Muscle of leg (tissue), 11 donors: ENCODE results near the gene KREMEN1. TPM values are rescaled to one million over a fixed set of nuclear protein-coding genes. Genes with fewer than 3 reads are reported as not detected.

Experiments
- DNase-seq: peaks from one replicate; pipeline ENCODE4 v3.0.0; 2013
- H3K27ac ChIP-seq: one replicate; pipeline ENCODE4 v1.5.1; 2013; ENCODE audit warnings: mild to moderate bottlenecking, low read length, control low read depth
- H3K27me3 ChIP-seq: one replicate; pipeline ENCODE4 v1.6.1; 2013; ENCODE audit warnings: low read length; ENCODE audit not compliant: control insufficient read depth, insufficient read depth
- H3K36me3 ChIP-seq: one replicate; pipeline ENCODE4 v1.6.1; 2013; ENCODE audit warnings: low read length; ENCODE audit not compliant: control insufficient read depth, insufficient read depth
- H3K4me1 ChIP-seq: one replicate; pipeline ENCODE4 v1.6.1; 2013; ENCODE audit warnings: low read length; ENCODE audit not compliant: control insufficient read depth, insufficient read depth
- H3K4me3 ChIP-seq: one replicate; pipeline ENCODE4 v1.5.1; 2013; ENCODE audit warnings: low read length, control low read depth
- H3K9me3 ChIP-seq: replicated peaks from 2 replicates; pipeline ENCODE4 v1.6.1; 2013; ENCODE audit warnings: low read depth, low read length; ENCODE audit not compliant: control insufficient read depth
- WGBS: methylation state at CpG from one replicate; pipeline ENCODE4 v1.1.5; 2013; ENCODE audit warnings: missing lambda C conversion rate; ENCODE audit not compliant: insufficient coverage; 5-methylcytosine and 5-hydroxymethylcytosine counted together
- polyA plus RNA-seq, 8 donors: library from polyadenylated mRNA; unstranded; fragments of 120-200 nt; gene quantifications; one replicate each; pipeline versions ENCODE4 v1.2.1 to v1.2.3, GENCODE V29; 2013; ENCODE audit warnings: inconsistent platforms in 1 of 8, low replicate concordance in 1 of 8; ENCODE audit not compliant: insufficient read length in 8 of 8, insufficient read depth in 1 of 8
- total RNA-seq: library from RNA; stranded (reverse); fragments of 120-200 nt; gene quantifications from one replicate; pipeline ENCODE4 v1.2.4, GENCODE V29; 2013

KREMEN1 gene
- total and polyA plus RNA-seq, 9 donors, result 44.9 to 96.6 (median 86.6) TPM

DNA sequence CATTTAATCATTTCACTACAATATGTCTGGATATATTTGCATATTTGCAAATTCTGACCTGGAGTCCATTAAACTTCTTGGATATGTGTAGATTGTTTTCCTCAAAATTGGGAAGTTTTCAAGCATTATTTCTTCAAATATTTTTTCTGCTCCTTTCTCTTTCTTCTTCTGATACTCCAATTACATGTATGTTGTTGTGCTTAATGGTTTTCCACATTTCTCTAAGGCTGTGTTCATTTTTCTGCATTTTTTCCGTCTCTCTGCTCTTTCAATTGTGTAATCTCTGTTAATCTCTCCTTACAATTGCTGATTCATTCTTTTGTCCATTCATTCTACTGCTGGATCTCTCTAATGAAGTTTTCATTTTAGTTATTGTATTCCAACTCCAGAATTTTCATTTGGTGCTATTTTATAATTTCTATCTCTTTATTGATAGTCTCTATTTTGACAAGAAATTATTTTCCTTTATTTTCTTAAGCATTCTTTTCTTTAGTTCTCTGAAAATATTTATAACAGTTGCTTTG is 102.5 kb downstream of the KREMEN1 start:
- Histone ChIP-seq H3K27ac (no peak overlapping the region), H3K4me1 (no peaks in the 10 kb centered on the region), H3K4me3 (no peak overlapping the region), H3K27me3 (no peaks in the 10 kb centered on the region), H3K36me3 (no peaks in the 10 kb centered on the region), H3K9me3 (peaks cover 9% of the 10 kb centered on the region)
- WGBS, result no CpG with 5 or more reads among the region's 1 CpG
- no peak for DNase-seq

DNA sequence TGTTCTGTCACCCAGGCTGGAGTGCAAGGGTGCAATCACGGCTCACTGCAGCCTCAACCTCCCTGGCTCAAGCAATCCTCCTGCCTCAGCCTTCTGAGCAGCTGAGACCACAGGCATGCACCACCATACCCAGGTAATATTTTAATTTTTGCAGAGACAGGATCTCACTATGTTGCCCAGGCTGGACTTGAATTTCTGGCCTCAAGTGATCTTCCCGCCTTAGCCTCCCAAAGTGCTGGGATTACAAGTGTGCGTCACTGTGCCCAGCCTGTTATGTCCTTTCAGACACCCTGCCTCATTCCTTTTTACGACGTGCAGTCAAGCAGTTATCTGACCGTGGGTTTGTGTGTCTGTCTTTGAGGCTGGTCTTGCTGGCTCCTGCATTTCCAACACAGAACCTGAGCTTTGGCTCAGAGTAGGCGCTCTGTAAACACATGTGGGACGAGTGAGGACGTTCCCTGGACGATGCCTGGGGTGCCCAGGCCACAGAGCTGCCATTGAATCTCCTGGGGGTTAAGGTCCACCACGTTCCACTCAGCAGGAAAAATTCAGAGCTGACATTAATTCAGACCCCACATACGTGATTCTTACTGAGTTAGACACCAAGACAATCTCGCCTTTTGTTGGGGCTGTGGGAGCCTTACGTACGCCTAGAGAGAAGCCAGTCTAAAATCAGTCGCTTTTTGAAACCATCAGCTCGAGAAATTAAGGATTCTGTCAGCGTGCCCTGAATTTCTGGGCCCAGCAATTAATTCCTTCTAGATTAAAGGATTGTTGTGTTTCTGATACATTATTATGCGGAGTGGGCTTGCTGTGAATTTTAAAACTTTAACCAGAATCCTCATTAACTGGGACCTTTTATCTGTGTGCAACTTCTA is 111.4 kb downstream of the KREMEN1 start:
- Histone ChIP-seq H3K27me3 (no peaks in the 10 kb centered on the region), H3K4me1 (peaks cover 20% of the 10 kb centered on the region), H3K27ac (peak overlapping the region; percentile 53), H3K4me3 (no peak overlapping the region), H3K36me3 (no peaks in the 10 kb centered on the region), H3K9me3 (no peaks in the 10 kb centered on the region)
- WGBS, result 57% methylated on average over 10 of the region's 19 CpGs
- DNase-seq, result no peak

DNA sequence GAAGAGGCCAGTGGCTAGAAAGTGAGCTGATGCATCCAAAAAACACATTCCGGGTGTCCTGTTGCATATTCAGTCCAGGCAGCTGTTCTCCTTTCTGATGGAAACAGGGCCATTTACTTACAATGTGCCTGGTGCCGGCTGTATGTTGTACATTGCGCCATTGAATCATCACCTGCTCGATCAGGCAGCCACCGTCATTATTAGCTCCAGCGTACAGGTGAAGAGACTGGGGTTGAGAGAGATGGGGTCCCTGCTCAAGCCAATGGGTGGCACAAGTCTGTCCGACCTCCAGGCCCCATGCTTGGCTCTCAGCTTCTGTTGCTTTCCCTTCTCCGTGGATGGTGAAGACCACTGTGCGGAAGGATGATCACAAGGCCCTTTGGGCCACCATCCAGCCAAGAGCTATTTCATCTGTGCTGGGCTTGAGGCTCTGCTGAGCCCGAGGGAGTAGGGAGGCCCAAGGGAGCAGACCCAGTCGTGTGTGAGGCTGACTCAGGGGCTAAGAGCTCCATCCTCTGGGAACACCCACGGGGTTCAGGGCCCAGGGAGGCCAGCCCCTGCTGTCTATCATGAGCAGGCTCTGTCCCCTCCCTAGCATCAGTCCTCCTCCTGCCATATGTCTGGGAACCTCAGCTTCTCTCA is 112.1 kb downstream of the KREMEN1 start:
- H3K27me3 ChIP-seq, result no peaks in the 10 kb centered on the region
- peak overlapping the region; percentile 78 for H3K27ac ChIP-seq
- no peaks in the 10 kb centered on the region for H3K9me3 ChIP-seq
- H3K4me3 ChIP-seq, result no peak overlapping the region
- 59% methylated on average over 11 of the region's 12 CpGs for WGBS
- peaks cover 20% of the 10 kb centered on the region for H3K4me1 ChIP-seq
- DNase-seq, result peak; percentile 61
- no peaks in the 10 kb centered on the region for H3K36me3 ChIP-seq

DNA sequence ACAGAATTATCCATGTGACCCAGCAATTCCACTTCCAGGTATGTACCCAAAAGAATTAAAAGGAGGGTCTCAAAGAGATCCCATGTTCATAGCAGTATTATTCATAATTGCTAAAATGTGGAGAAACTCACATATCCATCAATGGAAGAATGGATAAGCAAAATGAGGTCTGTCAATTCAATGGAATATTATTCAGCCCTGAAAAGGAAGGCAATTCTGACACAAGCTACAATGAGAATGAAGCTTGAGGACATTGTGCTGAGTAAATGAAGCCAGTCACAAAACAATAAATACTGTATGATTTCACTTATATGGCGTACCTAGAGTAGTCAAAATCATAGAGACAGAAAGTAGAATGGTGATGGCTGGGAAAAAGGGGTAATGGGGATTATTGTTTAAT is 113.5 kb downstream of the KREMEN1 start:
- no peaks in the 10 kb centered on the region for H3K27me3 ChIP-seq
- H3K4me3 ChIP-seq, result no peak overlapping the region
- no CpG with 5 or more reads among the region's 1 CpG for WGBS
- H3K36me3 ChIP-seq, result no peaks in the 10 kb centered on the region
- H3K27ac ChIP-seq, result no peak overlapping the region
- H3K4me1 ChIP-seq, result peaks cover 20% of the 10 kb centered on the region
- DNase-seq, result no peak
- no peaks in the 10 kb centered on the region for H3K9me3 ChIP-seq

DNA sequence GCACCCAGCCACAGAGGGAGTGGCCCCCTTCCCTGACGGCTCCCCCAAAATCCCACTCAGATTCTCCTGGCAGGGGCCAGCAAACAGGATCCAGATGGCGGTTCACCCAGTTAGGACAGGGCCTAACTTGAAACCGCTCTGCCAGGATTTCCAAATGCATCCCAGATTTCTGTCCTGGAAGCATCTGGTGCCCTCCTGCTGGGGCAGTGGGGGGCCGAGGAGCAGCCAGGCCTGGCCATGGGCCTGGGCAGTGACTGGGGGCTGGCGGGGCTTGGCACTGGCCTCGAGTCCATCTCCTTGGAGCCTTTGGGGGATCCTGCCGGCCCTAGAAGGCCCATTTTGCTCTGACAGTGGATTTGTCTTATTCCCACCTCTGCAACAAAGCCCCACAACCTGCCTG is 115.0 kb downstream of the KREMEN1 start:
- Histone ChIP-seq H3K27me3 (no peaks in the 10 kb centered on the region), H3K4me1 (peaks cover 20% of the 10 kb centered on the region), H3K9me3 (no peaks in the 10 kb centered on the region), H3K36me3 (no peaks in the 10 kb centered on the region), H3K27ac (no peak overlapping the region), H3K4me3 (no peak overlapping the region)
- DNase-seq, result no peak
- 44% methylated on average over 6 of the region's 7 CpGs for WGBS

DNA sequence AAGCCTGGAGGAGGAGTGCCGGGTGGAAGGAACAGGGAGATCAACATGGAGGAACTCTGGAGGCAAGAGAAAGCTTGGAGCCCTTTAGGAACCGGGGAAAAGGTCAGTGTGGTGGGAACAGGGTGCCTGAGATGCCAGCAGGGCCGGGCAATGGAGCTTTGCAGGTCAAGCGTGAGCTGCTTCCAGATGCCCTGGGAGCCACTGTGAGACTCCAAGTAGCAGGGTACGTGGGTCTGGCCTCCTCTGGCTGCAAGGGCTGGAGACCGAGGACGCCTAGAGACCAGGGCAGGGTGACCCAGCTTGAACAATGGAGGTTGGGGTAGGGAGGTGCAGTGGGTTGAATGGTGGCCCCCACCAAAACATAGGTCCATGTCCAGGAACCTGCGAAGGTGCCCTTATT is 117.2 kb downstream of the KREMEN1 start:
- Histone ChIP-seq H3K36me3 (no peaks in the 10 kb centered on the region), H3K27me3 (no peaks in the 10 kb centered on the region), H3K9me3 (no peaks in the 10 kb centered on the region), H3K27ac (no peak overlapping the region), H3K4me3 (no peak overlapping the region), H3K4me1 (peaks cover 10% of the 10 kb centered on the region)
- WGBS, result 86% methylated on average over 8 of the region's 8 CpGs
- no peak for DNase-seq

DNA sequence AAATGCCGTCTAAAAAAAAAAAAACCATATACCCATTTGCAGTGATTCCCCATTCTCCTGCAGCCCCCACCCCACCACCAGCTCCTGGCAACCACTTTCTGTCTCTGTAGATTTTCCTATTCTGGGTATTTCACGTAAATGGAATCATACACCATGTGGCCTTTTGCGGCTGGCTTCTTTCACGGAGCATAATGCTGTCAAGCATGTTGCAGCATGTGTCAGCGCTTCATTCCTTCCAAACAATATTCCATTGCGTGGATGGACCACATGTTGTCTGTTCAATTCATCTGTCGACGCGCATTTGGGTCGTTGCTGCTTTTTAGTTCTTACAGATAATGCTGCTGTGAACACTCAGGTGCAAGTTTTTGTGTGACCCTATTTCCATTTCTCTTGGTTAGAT is 118.1 kb downstream of the KREMEN1 start:
- 82% methylated on average over 5 of the region's 10 CpGs for WGBS
- Histone ChIP-seq H3K27me3 (no peaks in the 10 kb centered on the region), H3K9me3 (no peaks in the 10 kb centered on the region), H3K36me3 (no peaks in the 10 kb centered on the region), H3K4me1 (peaks cover 11% of the 10 kb centered on the region), H3K4me3 (no peak overlapping the region), H3K27ac (no peak overlapping the region)
- DNase-seq, result peak; percentile 34

DNA sequence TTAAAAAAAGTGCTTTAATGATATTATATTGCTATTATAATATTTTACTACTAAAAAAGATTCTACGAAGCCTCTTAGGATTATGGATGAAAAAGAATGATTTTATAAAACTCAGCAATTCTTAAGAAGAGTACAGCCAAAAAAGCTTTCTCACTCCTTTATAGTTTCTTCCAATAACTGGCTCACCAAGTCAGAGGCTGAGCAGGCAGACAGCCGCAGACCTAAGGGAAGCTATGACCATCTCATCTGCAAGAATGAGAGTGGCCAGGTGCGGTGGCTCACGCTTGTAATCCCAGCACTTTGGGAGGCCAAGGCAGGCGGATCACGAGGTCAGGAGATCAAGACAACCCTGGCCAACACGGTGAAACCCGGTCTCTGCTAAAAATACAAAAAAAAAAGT is 120.2 kb downstream of the KREMEN1 start:
- Histone ChIP-seq H3K27ac (no peak overlapping the region), H3K36me3 (no peaks in the 10 kb centered on the region), H3K27me3 (no peaks in the 10 kb centered on the region), H3K4me1 (peaks cover 7% of the 10 kb centered on the region), H3K9me3 (no peaks in the 10 kb centered on the region), H3K4me3 (no peak overlapping the region)
- DNase-seq, result peak; percentile 45
- 32% methylated on average over 5 of the region's 8 CpGs for WGBS

DNA sequence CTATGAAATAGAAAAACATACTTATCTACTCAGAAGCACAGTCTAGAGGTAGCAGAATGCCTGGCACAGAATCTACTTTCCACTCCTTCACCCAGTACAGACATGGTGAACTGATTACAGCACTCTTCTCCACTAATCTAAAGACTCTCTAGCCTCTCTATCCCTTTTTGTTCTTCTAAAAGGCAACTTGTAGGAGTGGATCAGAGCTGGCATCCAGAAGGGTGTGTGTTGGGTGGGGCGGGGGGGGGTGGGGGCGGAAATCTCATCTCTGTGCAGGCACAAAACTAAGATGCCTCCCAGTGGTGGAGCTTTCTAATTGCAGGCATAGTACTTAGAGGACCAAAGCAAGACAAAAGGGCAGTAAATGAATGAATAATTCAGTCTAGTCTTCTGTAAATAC is 121.3 kb downstream of the KREMEN1 start:
- WGBS, result no CpG with 5 or more reads among the region's 2 CpGs

DNA sequence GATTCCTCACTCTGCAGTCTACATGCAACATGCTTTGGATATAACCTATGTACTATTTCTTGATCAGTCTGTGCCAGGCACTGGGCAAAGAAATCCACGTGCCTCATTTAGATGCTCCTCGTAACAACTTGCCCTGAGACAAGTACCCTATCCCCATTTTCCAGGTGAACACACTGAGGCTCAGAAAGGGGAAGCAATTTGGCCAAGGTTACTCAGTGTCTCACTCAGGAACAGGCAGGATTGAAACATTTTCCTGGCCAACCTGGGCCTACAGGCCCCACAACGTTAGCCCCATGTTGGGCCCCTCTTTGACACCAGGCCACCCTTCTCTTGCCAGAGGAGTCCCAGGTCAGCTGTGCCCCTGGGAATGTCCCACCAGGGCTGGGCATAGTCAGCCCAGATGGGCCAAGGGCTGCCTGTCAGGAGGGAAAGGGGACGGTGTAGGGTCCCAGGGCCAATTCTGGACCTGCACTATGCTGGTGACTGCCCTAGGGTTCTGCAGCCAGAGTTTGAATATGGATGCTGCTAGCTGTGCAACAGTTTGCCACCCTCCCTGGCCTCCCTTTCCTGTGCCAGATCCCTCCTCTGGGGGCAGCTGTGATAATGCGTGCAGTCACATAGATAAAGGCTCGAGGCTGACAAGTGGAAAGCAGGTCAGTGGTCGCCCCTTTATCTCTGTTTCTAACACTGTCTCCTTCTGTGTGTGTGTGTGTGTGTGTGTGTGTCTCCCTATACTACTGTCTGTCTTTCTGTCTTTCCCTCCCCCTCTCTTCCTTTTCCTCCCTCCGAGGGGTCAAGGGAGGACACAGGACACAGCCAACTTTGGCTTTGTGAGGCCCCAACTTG is 122.5 kb downstream of the KREMEN1 start:
- Histone ChIP-seq H3K27me3 (no peaks in the 10 kb centered on the region), H3K4me3 (no peak overlapping the region), H3K9me3 (peaks cover 2% of the 10 kb centered on the region), H3K36me3 (no peaks in the 10 kb centered on the region), H3K27ac (no peak overlapping the region), H3K4me1 (peaks cover 5% of the 10 kb centered on the region)
- WGBS, result 78% methylated on average over 4 of the region's 8 CpGs
- DNase-seq, result no peak

More for the DNA sequence above, 121.3 kb downstream of the KREMEN1 start:
- no peak for DNase-seq
- peaks cover 5% of the 10 kb centered on the region for H3K4me1 ChIP-seq
- H3K27me3 ChIP-seq, result no peaks in the 10 kb centered on the region
- no peak overlapping the region for H3K27ac ChIP-seq
- H3K4me3 ChIP-seq, result no peak overlapping the region
- peaks cover 2% of the 10 kb centered on the region for H3K9me3 ChIP-seq
- H3K36me3 ChIP-seq, result no peaks in the 10 kb centered on the region
